Measurements from ENCODE around the gene NAT10. TPM values are rescaled to one million over a fixed set of nuclear protein-coding genes. Genes with fewer than 3 reads are reported as not detected.

NAT10 gene
- polyA plus RNA-seq, 1 experiment, result 30.5 TPM

GRCh38 chr11:34140149-34140548 lies 34.7 kb downstream of the NAT10 start:
- Histone ChIP-seq H3K9me3 (ENCODE audit: control insufficient read depth, insufficient read depth, low read length) (no peaks in the 10 kb centered on the region), H3K4me3 (ENCODE audit: low read depth, low read length) (no peak overlapping the region), H3K27me3 (ENCODE audit: control insufficient read depth, insufficient read depth, low read length) (no peaks in the 10 kb centered on the region), H3K27ac (ENCODE audit: low read depth, low read length) (no peak overlapping the region)
- ChIA-PET POLR2A (no interaction called here), CTCF (no interaction called here)
- DNase-seq (ENCODE audit: low read depth, low spot score), result no peak
- TF ChIP-seq CTCF (IDR thresholded peaks at IDR 0.05; ENCODE audit: low read depth, low read length), result no peak

GRCh38 chr11:34143048-34143447 lies 37.6 kb downstream of the NAT10 start:
- ChIA-PET POLR2A (interaction anchor here (0.6 kb wide), 1 partner anchor 80 kb away, joined by 4 read pairs; no protein-coding TSS in a partner anchor), CTCF (interaction anchor here (3.2 kb wide), 1 partner anchor 31 kb away, joined by 14 read pairs; no protein-coding TSS in a partner anchor)
- no peaks in the 10 kb centered on the region for H3K9me3 ChIP-seq (ENCODE audit: control insufficient read depth, insufficient read depth, low read length)
- H3K27ac ChIP-seq (ENCODE audit: low read depth, low read length), result no peak overlapping the region
- no peak overlapping the region for H3K4me3 ChIP-seq (ENCODE audit: low read depth, low read length)
- no peak for DNase-seq (ENCODE audit: low read depth, low spot score)
- TF ChIP-seq CTCF (IDR thresholded peaks at IDR 0.05; ENCODE audit: low read depth, low read length), result no peak
- H3K27me3 ChIP-seq (ENCODE audit: control insufficient read depth, insufficient read depth, low read length), result no peaks in the 10 kb centered on the region

GRCh38 chr11:34145073-34145472 lies 39.6 kb downstream of the NAT10 start:
- CTCF ChIA-PET, result no interaction called here
- no peak for TF ChIP-seq CTCF (IDR thresholded peaks at IDR 0.05; ENCODE audit: low read depth, low read length)
- Histone ChIP-seq H3K27me3 (ENCODE audit: control insufficient read depth, insufficient read depth, low read length) (no peaks in the 10 kb centered on the region), H3K27ac (ENCODE audit: low read depth, low read length) (no peak overlapping the region), H3K9me3 (ENCODE audit: control insufficient read depth, insufficient read depth, low read length) (no peaks in the 10 kb centered on the region), H3K4me3 (ENCODE audit: low read depth, low read length) (no peak overlapping the region)
- POLR2A ChIA-PET, result no interaction called here
- no peak for DNase-seq (ENCODE audit: low read depth, low spot score)

GRCh38 chr11:34145847-34146381 lies 40.5 kb downstream of the NAT10 start:
- ChIA-PET POLR2A (no interaction called here), CTCF (interaction anchor here (0.6 kb wide), 1 partner anchor 217 kb away, joined by 9 read pairs; no protein-coding TSS in a partner anchor)
- no peak for DNase-seq (ENCODE audit: low read depth, low spot score)
- Histone ChIP-seq H3K27me3 (ENCODE audit: control insufficient read depth, insufficient read depth, low read length) (no peaks in the 10 kb centered on the region), H3K9me3 (ENCODE audit: control insufficient read depth, insufficient read depth, low read length) (no peaks in the 10 kb centered on the region), H3K27ac (ENCODE audit: low read depth, low read length) (no peak overlapping the region), H3K4me3 (ENCODE audit: low read depth, low read length) (no peak overlapping the region)
- no peak for TF ChIP-seq CTCF (IDR thresholded peaks at IDR 0.05; ENCODE audit: low read depth, low read length)

- no peaks in the 10 kb centered on the region for H3K9me3 ChIP-seq (ENCODE audit: control insufficient read depth, insufficient read depth, low read length)
- ChIA-PET POLR2A (no interaction called here), CTCF (interaction anchor here (0.6 to 0.7 kb wide), 2 partner anchors 28 to 217 kb away, joined by 3 to 9 read pairs; no protein-coding TSS in a partner anchor)
- no peak overlapping the region for H3K4me3 ChIP-seq (ENCODE audit: low read depth, low read length)
- no peaks in the 10 kb centered on the region for H3K27me3 ChIP-seq (ENCODE audit: control insufficient read depth, insufficient read depth, low read length)
- no peak for TF ChIP-seq CTCF (IDR thresholded peaks at IDR 0.05; ENCODE audit: low read depth, low read length)
- H3K27ac ChIP-seq (ENCODE audit: low read depth, low read length), result no peak overlapping the region
- DNase-seq (ENCODE audit: low read depth, low spot score), result no peak
These were observed 41.0 kb downstream of the NAT10 start for GRCh38 chr11:34146411-34146810.
